Astrocyte (in vitro differentiated cells and primary cell): Measurements from ENCODE around the gene DCANP1. TPM values are rescaled to one million over a fixed set of nuclear protein-coding genes. Genes with fewer than 3 reads are reported as not detected.

Experiments
- DNase-seq: peaks from one replicate; pipeline ENCODE4 v3.0.0-alpha.2; 2010; ENCODE audit warnings: low read depth
- FAIRE-seq: peaks from 2 replicates; lab custom pipeline; 2011; peaks lifted over from hg19 to GRCh38; lab: Jason Lieb, UNC
- H2AFZ ChIP-seq: 2 replicates; pipeline ENCODE4 v1.6.0; 2012; ENCODE audit warnings: low read depth, low read length, inconsistent platforms
- H3K27ac ChIP-seq: 2 replicates; pipeline ENCODE4 v1.5.1; 2011; ENCODE audit warnings: low read depth, low read length, inconsistent platforms
- H3K27me3 ChIP-seq: 2 replicates; pipeline ENCODE4 v1.6.0; 2011; ENCODE audit warnings: low read length, inconsistent platforms; ENCODE audit not compliant: insufficient read depth
- H3K36me3 ChIP-seq: 2 replicates; pipeline ENCODE4 v1.5.1; 2011; ENCODE audit warnings: low read length, inconsistent platforms; ENCODE audit not compliant: insufficient read depth
- H3K4me1 ChIP-seq: 2 replicates; pipeline ENCODE4 v1.5.1; 2011; ENCODE audit warnings: low read length, inconsistent platforms; ENCODE audit not compliant: insufficient read depth
- H3K4me2 ChIP-seq: 2 replicates; pipeline ENCODE4 v1.6.0; 2012; ENCODE audit warnings: low read length, inconsistent platforms
- H3K4me3 ChIP-seq: 2 replicates; pipeline ENCODE4 v1.5.1; 2011; ENCODE audit warnings: low read depth, mild to moderate bottlenecking, low read length, inconsistent platforms; ENCODE audit not compliant: insufficient read depth
- H3K79me2 ChIP-seq: 2 replicates; pipeline ENCODE4 v1.6.0; 2012; ENCODE audit warnings: mild to moderate bottlenecking, low read length, inconsistent platforms; ENCODE audit not compliant: insufficient read depth
- H3K9ac ChIP-seq: 2 replicates; pipeline ENCODE4 v1.6.0; 2012; ENCODE audit warnings: mild to moderate bottlenecking, low read length, inconsistent platforms
- H3K9me3 ChIP-seq: 2 replicates; pipeline ENCODE4 v1.5.1; 2012; ENCODE audit warnings: low read depth, mild to moderate bottlenecking, low read length, inconsistent platforms; ENCODE audit not compliant: insufficient read depth
- H4K20me1 ChIP-seq: 2 replicates; pipeline ENCODE4 v1.6.0; 2012; ENCODE audit warnings: low read length, inconsistent platforms; ENCODE audit not compliant: insufficient read depth
- H3K27ac Mint-ChIP-seq: one replicate; pipeline ENCODE4 v1.8.0; 2021; ENCODE audit warnings: mild to moderate bottlenecking, mixed read lengths; ENCODE audit not compliant: unreplicated experiment
- H3K27me3 Mint-ChIP-seq: one replicate; pipeline ENCODE4 v1.8.0; 2021; ENCODE audit warnings: low read depth, mixed read lengths; ENCODE audit not compliant: unreplicated experiment
- H3K36me3 Mint-ChIP-seq: one replicate; pipeline ENCODE4 v1.8.0; 2021; ENCODE audit warnings: low read depth, mixed read lengths; ENCODE audit not compliant: unreplicated experiment
- H3K4me1 Mint-ChIP-seq: one replicate; pipeline ENCODE4 v1.8.0; 2021; ENCODE audit warnings: low read depth, mixed read lengths; ENCODE audit not compliant: unreplicated experiment
- H3K4me3 Mint-ChIP-seq: one replicate; pipeline ENCODE4 v1.8.0; 2021; ENCODE audit warnings: mild to moderate bottlenecking, moderate library complexity, mixed read lengths; ENCODE audit not compliant: unreplicated experiment
- H3K9me3 Mint-ChIP-seq: one replicate; pipeline ENCODE4 v1.8.0; 2021; ENCODE audit warnings: mild to moderate bottlenecking, mixed read lengths; ENCODE audit not compliant: unreplicated experiment
- EZH2 ChIP-seq: IDR thresholded peaks from 2 replicates; pipeline ENCODE4 v1.6.1; 2012; ENCODE audit warnings: mild to moderate bottlenecking, low read length, inconsistent platforms; ENCODE audit not compliant: insufficient read depth
- total RNA-seq: library from RNA; stranded (reverse); gene quantifications from 2 replicates; pipeline ENCODE4 v1.2.1, GENCODE V29; 2021
- TF ChIP-seq, protein P1 (sequence below): IDR thresholded peaks from 2 replicates; pipeline ENCODE4 v1.5.1; 2011; ENCODE audit warnings: low read depth, mild to moderate bottlenecking, inconsistent platforms, low read length, moderate library complexity; ENCODE audit not compliant: insufficient read depth

DCANP1 gene
- total RNA-seq, 1 donor from 2014 or later: not detected

GRCh38 chr5:135486131-135487036 is 39.2 kb upstream of the DCANP1 start:
- Histone ChIP-seq H4K20me1 (no peaks in the 10 kb centered on the region), H3K4me1 (peaks cover 20% of the 10 kb centered on the region), H3K4me2 (no peak overlapping the region), H3K9me3 (peaks cover 4% of the 10 kb centered on the region), H3K27me3 (peaks cover 40% of the 10 kb centered on the region), H3K9ac (no peak overlapping the region), H3K36me3 (no peaks in the 10 kb centered on the region), H3K4me3 (no peak overlapping the region), H3K79me2 (no peaks in the 10 kb centered on the region), H3K27ac (no peak overlapping the region), H2AFZ (no peak overlapping the region)
- H3K27me3 Mint-ChIP-seq: peaks cover 77% of the 10 kb centered on the region
- no peaks in the 10 kb centered on the region for H3K9me3 Mint-ChIP-seq
- TF ChIP-seq EZH2: no peak
- TF ChIP-seq, protein P1, sequence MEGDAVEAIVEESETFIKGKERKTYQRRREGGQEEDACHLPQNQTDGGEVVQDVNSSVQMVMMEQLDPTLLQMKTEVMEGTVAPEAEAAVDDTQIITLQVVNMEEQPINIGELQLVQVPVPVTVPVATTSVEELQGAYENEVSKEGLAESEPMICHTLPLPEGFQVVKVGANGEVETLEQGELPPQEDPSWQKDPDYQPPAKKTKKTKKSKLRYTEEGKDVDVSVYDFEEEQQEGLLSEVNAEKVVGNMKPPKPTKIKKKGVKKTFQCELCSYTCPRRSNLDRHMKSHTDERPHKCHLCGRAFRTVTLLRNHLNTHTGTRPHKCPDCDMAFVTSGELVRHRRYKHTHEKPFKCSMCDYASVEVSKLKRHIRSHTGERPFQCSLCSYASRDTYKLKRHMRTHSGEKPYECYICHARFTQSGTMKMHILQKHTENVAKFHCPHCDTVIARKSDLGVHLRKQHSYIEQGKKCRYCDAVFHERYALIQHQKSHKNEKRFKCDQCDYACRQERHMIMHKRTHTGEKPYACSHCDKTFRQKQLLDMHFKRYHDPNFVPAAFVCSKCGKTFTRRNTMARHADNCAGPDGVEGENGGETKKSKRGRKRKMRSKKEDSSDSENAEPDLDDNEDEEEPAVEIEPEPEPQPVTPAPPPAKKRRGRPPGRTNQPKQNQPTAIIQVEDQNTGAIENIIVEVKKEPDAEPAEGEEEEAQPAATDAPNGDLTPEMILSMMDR: no peak
- no peak overlapping the region for H3K4me3 Mint-ChIP-seq
- H3K36me3 Mint-ChIP-seq: peaks cover 3% of the 10 kb centered on the region
- no peak for DNase-seq
- H3K4me1 Mint-ChIP-seq: peaks cover 4% of the 10 kb centered on the region
- FAIRE-seq: no peak
- H3K27ac Mint-ChIP-seq: no peak overlapping the region

DNA sequence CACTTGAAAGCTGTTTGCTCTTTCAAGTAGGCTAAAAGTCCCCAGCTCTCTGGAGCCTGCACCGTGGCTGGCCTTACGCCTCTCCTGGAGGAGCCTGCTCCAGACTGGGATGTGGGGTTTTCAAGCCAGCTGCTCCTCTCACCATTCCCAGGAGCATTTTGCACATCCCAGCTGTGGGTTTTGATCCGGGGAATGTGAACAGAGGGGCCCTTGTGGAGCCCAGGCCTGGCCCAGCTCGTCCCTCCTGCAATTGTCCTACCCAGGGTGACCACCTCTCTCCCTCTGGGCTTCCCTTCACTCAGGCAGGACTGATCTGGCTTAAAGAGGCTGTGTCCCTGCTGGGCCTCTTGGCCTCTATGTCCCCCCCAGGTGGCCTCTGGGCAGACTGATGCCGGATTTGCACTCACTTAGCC is 37.5 kb upstream of the DCANP1 start:
- FAIRE-seq: no peak
- Mint-ChIP-seq H3K27ac (no peak overlapping the region), H3K9me3 (no peaks in the 10 kb centered on the region), H3K4me1 (peaks cover 1% of the 10 kb centered on the region), H3K27me3 (peaks cover 70% of the 10 kb centered on the region), H3K4me3 (no peak overlapping the region), H3K36me3 (peaks cover 2% of the 10 kb centered on the region)
- no peak for DNase-seq
- Histone ChIP-seq H3K9ac (no peak overlapping the region), H3K4me3 (no peak overlapping the region), H2AFZ (no peak overlapping the region), H3K9me3 (no peaks in the 10 kb centered on the region), H3K79me2 (no peaks in the 10 kb centered on the region), H4K20me1 (no peaks in the 10 kb centered on the region), H3K36me3 (no peaks in the 10 kb centered on the region), H3K4me2 (no peak overlapping the region), H3K27ac (no peak overlapping the region), H3K4me1 (peaks cover 11% of the 10 kb centered on the region), H3K27me3 (peaks cover 34% of the 10 kb centered on the region)
- TF ChIP-seq EZH2: no peak
- TF ChIP-seq, protein P1: no peak

- Mint-ChIP-seq H3K27me3 (peaks cover 73% of the 10 kb centered on the region), H3K4me3 (no peak overlapping the region), H3K4me1 (no peaks in the 10 kb centered on the region), H3K36me3 (no peaks in the 10 kb centered on the region), H3K27ac (no peak overlapping the region), H3K9me3 (no peaks in the 10 kb centered on the region)
- TF ChIP-seq EZH2: no peak
- TF ChIP-seq, protein P1: no peak
- Histone ChIP-seq H3K9ac (no peak overlapping the region), H3K79me2 (no peaks in the 10 kb centered on the region), H3K4me3 (no peak overlapping the region), H3K36me3 (no peaks in the 10 kb centered on the region), H2AFZ (no peak overlapping the region), H3K27ac (no peak overlapping the region), H4K20me1 (no peaks in the 10 kb centered on the region), H3K4me1 (peaks cover 3% of the 10 kb centered on the region), H3K4me2 (no peak overlapping the region), H3K9me3 (no peaks in the 10 kb centered on the region), H3K27me3 (peaks cover 37% of the 10 kb centered on the region)
- DNase-seq (no peak), FAIRE-seq (no peak)
Observed at GRCh38 chr5:135483254-135483653, 36.1 kb upstream of the DCANP1 start.
